Body of pancreas (tissue), 4 donors: Measurements from ENCODE around the gene DRC3. TPM values are rescaled to one million over a fixed set of nuclear protein-coding genes. Genes with fewer than 3 reads are reported as not detected.
"Not testable (repeated sequence)": the region's sequence is repeated elsewhere in the genome, so short reads cannot be mapped to it uniquely, and the experiment has no call there.

Experiments used
- ATAC-seq: fragments of 150-250 bp; one replicate; pipeline ENCODE4 v1.9.1; 2016
- DNase-seq, 4 donors: peaks; one replicate each; pipeline ENCODE4 v3.0.0-alpha.2; 2019
- H3K27ac ChIP-seq, 4 donors: fragments of 200-600 bp; sonication (generic); 1 replicate in 3 of 4; 2 replicates in 1 of 4; pipeline versions ENCODE4 v1.5.1 to v1.6.1; 2016 to 2019; ENCODE audit warnings: mild to moderate bottlenecking in 1 of 4, mixed read lengths in 1 of 4, moderate library complexity in 1 of 4
- H3K27me3 ChIP-seq, 2 donors: fragments of 200-600 bp; sonication (generic); one replicate each; pipeline ENCODE4 v1.6.0; 2016; ENCODE audit warnings: mild to moderate bottlenecking in 1 of 2
- H3K36me3 ChIP-seq, 2 donors: fragments of 200-600 bp; sonication (generic); replicated peaks in 1 of 2; 2 replicates each; pipeline ENCODE4 v1.5.1; 2016; ENCODE audit warnings: low read depth in 2 of 2; ENCODE audit not compliant: insufficient read depth in 1 of 2
- H3K4me1 ChIP-seq: fragments of 200-600 bp; sonication (generic); one replicate; pipeline ENCODE4 v1.6.0; 2016
- H3K4me3 ChIP-seq, 2 donors: fragments of 200-600 bp; sonication (generic); 1 replicate in 1 of 2; 2 replicates in 1 of 2; pipeline ENCODE4 v1.5.1; 2016 to 2019
- H3K9me3 ChIP-seq, 3 donors: fragments of 200-600 bp; sonication (generic); 1 replicate in 2 of 3; 2 replicates in 1 of 3; pipeline ENCODE4 v1.5.1; 2016
- POLR2A ChIP-seq, 3 donors: fragments of 450-650 bp; IDR thresholded peaks; one replicate each; pipeline ENCODE4 v1.6.1; 2016; ENCODE audit warnings: antibody characterized with exemption in 3 of 3, mild to moderate bottlenecking in 2 of 3
- WGBS, 2 donors: methylation state at CpG; one replicate each; pipeline ENCODE4 v1.1.5; 2017; 5-methylcytosine and 5-hydroxymethylcytosine counted together
- intact Hi-C: fragments of 100-400 bp; cut with DNase I; formaldehyde crosslinking; loops from one replicate; pipeline ENCODE4 v1.15.1; 2023
- total RNA-seq, 2 donors: library from RNA; depleted of rRNA; stranded (reverse); fragments of >200 nt; gene quantifications; one replicate each; pipeline ENCODE4 v1.1.0, GENCODE V29; 2016
- TF ChIP-seq, protein P1 (sequence below), 7 experiments: fragments of 450-650 bp in 4 of 7; fragments of 200-600 bp in 3 of 7; sonication (generic) in 3 of 7; IDR thresholded peaks; one replicate each; pipeline ENCODE4 v1.5.1; 2016 to 2019; ENCODE audit warnings: antibody characterized with exemption in 7 of 7

The DRC3 gene
- total RNA-seq, 2 donors from 2014 or later, result 2.9 to 6.9 TPM

GRCh38 chr17:17937201-17937853 is 35.3 kb upstream of the DRC3 start:
- no peak for TF ChIP-seq POLR2A (IDR thresholded peaks at IDR 0.05)
- TF ChIP-seq, protein P1, sequence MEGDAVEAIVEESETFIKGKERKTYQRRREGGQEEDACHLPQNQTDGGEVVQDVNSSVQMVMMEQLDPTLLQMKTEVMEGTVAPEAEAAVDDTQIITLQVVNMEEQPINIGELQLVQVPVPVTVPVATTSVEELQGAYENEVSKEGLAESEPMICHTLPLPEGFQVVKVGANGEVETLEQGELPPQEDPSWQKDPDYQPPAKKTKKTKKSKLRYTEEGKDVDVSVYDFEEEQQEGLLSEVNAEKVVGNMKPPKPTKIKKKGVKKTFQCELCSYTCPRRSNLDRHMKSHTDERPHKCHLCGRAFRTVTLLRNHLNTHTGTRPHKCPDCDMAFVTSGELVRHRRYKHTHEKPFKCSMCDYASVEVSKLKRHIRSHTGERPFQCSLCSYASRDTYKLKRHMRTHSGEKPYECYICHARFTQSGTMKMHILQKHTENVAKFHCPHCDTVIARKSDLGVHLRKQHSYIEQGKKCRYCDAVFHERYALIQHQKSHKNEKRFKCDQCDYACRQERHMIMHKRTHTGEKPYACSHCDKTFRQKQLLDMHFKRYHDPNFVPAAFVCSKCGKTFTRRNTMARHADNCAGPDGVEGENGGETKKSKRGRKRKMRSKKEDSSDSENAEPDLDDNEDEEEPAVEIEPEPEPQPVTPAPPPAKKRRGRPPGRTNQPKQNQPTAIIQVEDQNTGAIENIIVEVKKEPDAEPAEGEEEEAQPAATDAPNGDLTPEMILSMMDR (IDR thresholded peaks at IDR 0.05), result no peak
- no peaks in the 10 kb centered on the region for H3K27me3 ChIP-seq
- no peak overlapping the region for H3K27ac ChIP-seq
- H3K4me3 ChIP-seq, result no peak overlapping the region
- peaks cover 40% of the 10 kb centered on the region for H3K4me1 ChIP-seq
- H3K9me3 ChIP-seq, result no peaks in the 10 kb centered on the region
- intact Hi-C loops, result no loop called here
- ATAC-seq (no peak), DNase-seq (no peak)
- 49 to 68% methylated on average over 3 to 4 of the region's 4 CpGs for WGBS, 2 donors
- H3K36me3 ChIP-seq, result no peaks in the 10 kb centered on the region

GRCh38 chr17:17937958-17938357 is 34.7 kb upstream of the DRC3 start:
- WGBS, 2 donors, result 69 to 77% methylated on average over 5 of the region's 5 CpGs
- peaks cover 45% of the 10 kb centered on the region for H3K4me1 ChIP-seq
- H3K27me3 ChIP-seq, result no peaks in the 10 kb centered on the region
- H3K9me3 ChIP-seq, result no peaks in the 10 kb centered on the region
- DNase-seq, result no peak
- intact Hi-C loops, result no loop called here
- no peak overlapping the region for H3K27ac ChIP-seq
- no peaks in the 10 kb centered on the region for H3K36me3 ChIP-seq
- no peak for ATAC-seq
- H3K4me3 ChIP-seq, result no peak overlapping the region
- TF ChIP-seq POLR2A (IDR thresholded peaks at IDR 0.05), result no peak

GRCh38 chr17:17938388-17939107 is 34.1 kb upstream of the DRC3 start:
- ATAC-seq (no peak), DNase-seq (no peak)
- WGBS, 2 donors, result 94 to 98% methylated on average over 8 of the region's 8 CpGs
- Histone ChIP-seq H3K9me3 (no peaks in the 10 kb centered on the region), H3K27me3 (no peaks in the 10 kb centered on the region), H3K4me1 (peaks cover 51% of the 10 kb centered on the region), H3K36me3 (no peaks in the 10 kb centered on the region), H3K27ac (no peak overlapping the region), H3K4me3 (no peak overlapping the region)
- intact Hi-C loops, result no loop called here
- TF ChIP-seq, protein P1 (IDR thresholded peaks at IDR 0.05), result no peak
- TF ChIP-seq POLR2A (IDR thresholded peaks at IDR 0.05), result no peak

DNA sequence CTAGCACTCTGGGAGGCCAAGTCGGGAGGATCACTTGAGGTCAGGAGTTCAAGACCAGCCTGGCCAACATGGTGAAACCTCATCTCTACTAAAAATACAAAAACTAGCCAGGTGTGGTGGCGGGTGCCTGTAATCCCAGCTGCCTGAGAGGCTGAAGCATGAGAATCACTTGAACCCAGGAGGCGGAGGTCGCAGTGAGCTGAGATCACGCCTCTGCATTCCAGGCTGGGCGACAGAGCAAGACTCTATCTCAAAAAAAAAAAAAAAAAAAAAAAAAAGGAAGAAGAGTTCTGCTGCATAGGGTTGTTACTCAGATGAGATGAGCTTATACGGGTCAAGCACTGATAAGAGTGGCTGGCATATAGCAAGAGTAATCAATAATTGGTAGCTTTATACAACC is 32.7 kb upstream of the DRC3 start:
- intact Hi-C loops, H3K27ac ChIP-seq, H3K9me3 ChIP-seq, H3K36me3 ChIP-seq, DNase-seq, H3K4me3 ChIP-seq, H3K27me3 ChIP-seq, ATAC-seq: not testable (repeated sequence)
- 90 to 94% methylated on average over 7 of the region's 7 CpGs for WGBS, 2 donors
- H3K4me1 ChIP-seq, result peaks cover 52% of the 10 kb centered on the region

DNA sequence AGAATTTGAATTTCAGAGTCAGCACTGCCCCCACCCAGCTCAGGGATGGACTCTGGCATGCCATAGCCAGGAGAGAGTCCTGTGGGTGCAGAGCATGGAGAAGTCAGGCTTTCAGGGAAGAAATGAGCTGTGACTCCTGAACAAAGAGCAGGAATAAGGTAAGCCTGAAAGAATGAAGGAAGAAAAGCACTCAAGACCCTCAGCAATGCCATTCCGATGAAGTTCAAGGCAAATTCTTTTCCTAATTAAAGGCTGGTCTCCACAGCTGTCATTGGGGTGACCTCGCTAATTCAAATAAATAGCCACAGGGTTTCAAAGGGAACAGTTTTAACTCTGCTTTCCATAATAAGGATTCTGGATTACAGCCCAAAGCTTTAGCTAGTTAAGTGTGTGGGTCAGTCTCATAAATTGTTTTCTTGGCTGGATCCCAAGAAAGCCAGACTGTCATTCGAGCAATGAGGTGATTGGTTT is 32.2 kb upstream of the DRC3 start:
- Histone ChIP-seq H3K36me3 (no peaks in the 10 kb centered on the region), H3K27me3 (no peaks in the 10 kb centered on the region), H3K9me3 (no peaks in the 10 kb centered on the region), H3K4me3 (no peak overlapping the region), H3K27ac (peak overlapping the region in 1 of 4 donors; percentile 8), H3K4me1 (peaks cover 46% of the 10 kb centered on the region)
- TF ChIP-seq, protein P1 (IDR thresholded peaks at IDR 0.05), result no peak
- TF ChIP-seq POLR2A (IDR thresholded peaks at IDR 0.05), result no peak
- 52 to 56% methylated on average over 3 of the region's 3 CpGs for WGBS, 2 donors
- intact Hi-C loops, result no loop called here
- no peak for ATAC-seq
- no peak for DNase-seq
